ENCODE results near the gene SH3PXD2A. TPM values are rescaled to one million over a fixed set of nuclear protein-coding genes. Genes with fewer than 3 reads are reported as not detected.

SH3PXD2A gene
- total RNA-seq, 1 experiment from 2014 or later: 6.3 TPM

DNA sequence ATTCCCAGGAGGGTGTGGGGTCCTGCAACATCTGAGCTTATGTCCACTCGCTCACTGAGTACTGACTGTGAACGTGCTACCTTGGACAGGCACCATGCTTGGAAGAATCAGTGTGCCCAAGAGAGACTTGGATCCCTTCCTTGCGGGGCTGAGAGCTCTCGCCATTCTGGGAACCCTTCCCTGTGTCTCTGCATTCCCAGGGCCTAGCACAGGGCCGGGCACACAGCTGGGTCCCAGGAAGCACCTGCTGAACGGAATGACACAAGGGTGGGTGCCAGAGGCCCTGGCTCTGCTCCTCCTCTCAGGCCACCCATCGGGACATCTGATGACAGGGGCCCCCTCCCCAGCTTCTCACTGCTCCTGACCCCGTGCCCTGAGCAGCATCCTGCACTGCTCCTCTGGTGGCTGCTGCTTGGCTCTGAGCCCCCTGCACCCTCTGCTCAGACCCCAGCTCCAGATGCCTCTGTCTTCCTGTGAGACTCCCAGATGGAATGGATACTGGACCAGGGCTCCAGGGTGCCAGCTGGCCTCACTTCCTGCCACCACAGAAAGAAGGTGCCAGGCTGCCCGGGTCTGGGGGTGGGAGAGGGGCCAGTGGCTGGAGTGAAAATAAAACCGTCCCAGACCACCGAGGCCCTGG, 232.3 kb downstream of the SH3PXD2A start:
- no peak overlapping the region for H3K4me3 Mint-ChIP-seq (ENCODE audit: unreplicated experiment)
- POLR2A ChIA-PET: no interaction called here
- Histone ChIP-seq H3K9me3 (no peaks in the 10 kb centered on the region), H3K36me3 (ENCODE audit: control insufficient read depth, insufficient read depth, low read length) (no peaks in the 10 kb centered on the region; the same call in 1 of the 2 replicates), H3K4me1 (no peaks in the 10 kb centered on the region), H3K27me3 (replicated peaks; ENCODE audit: control insufficient read depth, insufficient read depth, low read length) (no peaks in the 10 kb centered on the region), H3K4me3 (ENCODE audit: low read depth, low read length) (no peak overlapping the region)
- intact Hi-C loops (cut with micrococcal nuclease; ENCODE audit: unreplicated experiment): no loop called here
- no peaks in the 10 kb centered on the region for H3K4me1 Mint-ChIP-seq (ENCODE audit: low read depth, unreplicated experiment)
- H3K36me3 Mint-ChIP-seq (ENCODE audit: insufficient read depth, unreplicated experiment): peaks cover 5% of the 10 kb centered on the region
- H3K27me3 Mint-ChIP-seq (ENCODE audit: insufficient read depth, unreplicated experiment): no peaks in the 10 kb centered on the region
- no TSS peak for BruUV-seq (replicated peaks)
- no peak for DNase-seq
- H3K9me3 Mint-ChIP-seq (ENCODE audit: unreplicated experiment): no peaks in the 10 kb centered on the region
- TF ChIP-seq, protein P1, sequence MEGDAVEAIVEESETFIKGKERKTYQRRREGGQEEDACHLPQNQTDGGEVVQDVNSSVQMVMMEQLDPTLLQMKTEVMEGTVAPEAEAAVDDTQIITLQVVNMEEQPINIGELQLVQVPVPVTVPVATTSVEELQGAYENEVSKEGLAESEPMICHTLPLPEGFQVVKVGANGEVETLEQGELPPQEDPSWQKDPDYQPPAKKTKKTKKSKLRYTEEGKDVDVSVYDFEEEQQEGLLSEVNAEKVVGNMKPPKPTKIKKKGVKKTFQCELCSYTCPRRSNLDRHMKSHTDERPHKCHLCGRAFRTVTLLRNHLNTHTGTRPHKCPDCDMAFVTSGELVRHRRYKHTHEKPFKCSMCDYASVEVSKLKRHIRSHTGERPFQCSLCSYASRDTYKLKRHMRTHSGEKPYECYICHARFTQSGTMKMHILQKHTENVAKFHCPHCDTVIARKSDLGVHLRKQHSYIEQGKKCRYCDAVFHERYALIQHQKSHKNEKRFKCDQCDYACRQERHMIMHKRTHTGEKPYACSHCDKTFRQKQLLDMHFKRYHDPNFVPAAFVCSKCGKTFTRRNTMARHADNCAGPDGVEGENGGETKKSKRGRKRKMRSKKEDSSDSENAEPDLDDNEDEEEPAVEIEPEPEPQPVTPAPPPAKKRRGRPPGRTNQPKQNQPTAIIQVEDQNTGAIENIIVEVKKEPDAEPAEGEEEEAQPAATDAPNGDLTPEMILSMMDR (IDR thresholded peaks at IDR 0.05; ENCODE audit: insufficient read depth in 1 of 2, low read depth in 1 of 2, low read length in 1 of 2, severe bottlenecking in 1 of 2, unreplicated experiment in 1 of 2): no peak
- CTCF ChIA-PET: no interaction called here
- no peak overlapping the region for H3K27ac Mint-ChIP-seq (ENCODE audit: unreplicated experiment)

DNA sequence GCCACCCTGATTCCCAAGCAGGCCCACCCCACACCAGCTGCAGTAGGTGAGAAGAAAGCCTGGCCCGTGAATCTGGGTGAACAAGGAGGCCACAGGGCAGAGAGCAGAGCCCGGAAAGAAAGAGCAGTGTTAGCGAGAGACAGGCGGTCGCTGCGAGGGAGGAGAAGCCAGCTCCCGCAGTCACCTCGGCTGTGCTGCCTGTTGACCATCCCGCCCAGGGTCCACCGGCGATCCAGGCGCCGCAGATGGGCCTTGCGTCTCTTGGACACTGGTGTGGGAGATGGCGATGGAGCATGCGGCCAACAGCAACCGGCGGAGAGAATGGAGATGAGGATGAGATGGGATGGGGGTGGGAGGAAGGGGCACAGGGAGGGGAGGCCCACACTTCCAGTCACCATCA, 233.1 kb downstream of the SH3PXD2A start:
- TF ChIP-seq, protein P1 (IDR thresholded peaks at IDR 0.05; ENCODE audit: insufficient read depth in 1 of 2, low read depth in 1 of 2, low read length in 1 of 2, severe bottlenecking in 1 of 2, unreplicated experiment in 1 of 2): no peak
- POLR2A ChIA-PET: no interaction called here
- CTCF ChIA-PET: interaction anchor here (0.5 kb wide), 1 partner anchor 166 kb away, joined by 3 read pairs; no protein-coding TSS in a partner anchor
- no peak overlapping the region for H3K27ac Mint-ChIP-seq (ENCODE audit: unreplicated experiment)
- BruUV-seq (replicated peaks): no TSS peak
- intact Hi-C loops (cut with micrococcal nuclease; ENCODE audit: unreplicated experiment): no loop called here
- DNase-seq: no peak
- H3K4me1 Mint-ChIP-seq (ENCODE audit: low read depth, unreplicated experiment): no peaks in the 10 kb centered on the region
- H3K9me3 ChIP-seq: no peaks in the 10 kb centered on the region
- H3K9me3 Mint-ChIP-seq (ENCODE audit: unreplicated experiment): no peaks in the 10 kb centered on the region
- no peaks in the 10 kb centered on the region for H3K27me3 Mint-ChIP-seq (ENCODE audit: insufficient read depth, unreplicated experiment)
- no peak overlapping the region for H3K4me3 Mint-ChIP-seq (ENCODE audit: unreplicated experiment)
- no peaks in the 10 kb centered on the region for H3K36me3 Mint-ChIP-seq (ENCODE audit: insufficient read depth, unreplicated experiment)
- H3K27me3 ChIP-seq (replicated peaks; ENCODE audit: control insufficient read depth, insufficient read depth, low read length): no peaks in the 10 kb centered on the region
- no peaks in the 10 kb centered on the region for H3K4me1 ChIP-seq
- H3K36me3 ChIP-seq (ENCODE audit: control insufficient read depth, insufficient read depth, low read length): no peaks in the 10 kb centered on the region; the same call in 1 of the 2 replicates
- H3K4me3 ChIP-seq (ENCODE audit: low read depth, low read length): no peak overlapping the region

DNA sequence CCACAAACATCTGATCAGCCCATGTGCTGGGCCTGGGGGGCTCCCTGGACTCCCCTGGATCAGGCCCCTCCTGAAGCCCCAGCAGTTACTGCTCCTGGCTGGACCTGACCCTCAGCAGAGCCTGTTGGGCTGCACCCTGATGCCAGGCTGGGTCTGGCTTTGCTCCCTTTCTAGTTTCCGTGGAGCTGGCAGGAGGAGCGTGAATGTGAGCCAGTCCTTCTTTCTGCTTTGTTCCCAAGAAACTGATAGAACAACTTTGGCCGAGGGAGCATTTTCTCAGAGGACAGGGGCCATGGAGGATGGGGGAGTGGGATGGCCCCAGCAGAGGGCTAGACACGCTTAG, 233.6 kb downstream of the SH3PXD2A start:
- TF ChIP-seq, protein P1 (IDR thresholded peaks at IDR 0.05; ENCODE audit: insufficient read depth in 1 of 2, low read depth in 1 of 2, low read length in 1 of 2, severe bottlenecking in 1 of 2, unreplicated experiment in 1 of 2): no peak
- no peaks in the 10 kb centered on the region for H3K9me3 ChIP-seq
- H3K4me3 ChIP-seq (ENCODE audit: low read depth, low read length): no peak overlapping the region
- BruUV-seq (replicated peaks): no TSS peak
- no peaks in the 10 kb centered on the region for H3K27me3 ChIP-seq (replicated peaks; ENCODE audit: control insufficient read depth, insufficient read depth, low read length)
- no peaks in the 10 kb centered on the region for H3K9me3 Mint-ChIP-seq (ENCODE audit: unreplicated experiment)
- H3K4me3 Mint-ChIP-seq (ENCODE audit: unreplicated experiment): no peak overlapping the region
- POLR2A ChIA-PET: no interaction called here
- no peak for DNase-seq
- CTCF ChIA-PET: interaction anchor here (0.5 kb wide), 1 partner anchor 167 kb away, joined by 3 read pairs; no protein-coding TSS in a partner anchor
- no peaks in the 10 kb centered on the region for H3K4me1 Mint-ChIP-seq (ENCODE audit: low read depth, unreplicated experiment)
- intact Hi-C loops (cut with micrococcal nuclease; ENCODE audit: unreplicated experiment): no loop called here
- no peak overlapping the region for H3K27ac Mint-ChIP-seq (ENCODE audit: unreplicated experiment)
- no peaks in the 10 kb centered on the region for H3K27me3 Mint-ChIP-seq (ENCODE audit: insufficient read depth, unreplicated experiment)
- H3K4me1 ChIP-seq: no peaks in the 10 kb centered on the region
- H3K36me3 Mint-ChIP-seq (ENCODE audit: insufficient read depth, unreplicated experiment): no peaks in the 10 kb centered on the region
- H3K36me3 ChIP-seq (ENCODE audit: control insufficient read depth, insufficient read depth, low read length): no peaks in the 10 kb centered on the region; the same call in 1 of the 2 replicates

Measured in Caco-2 (cell line).